ENCODE data around the gene LENEP. TPM values are rescaled to one million over a fixed set of nuclear protein-coding genes. Genes with fewer than 3 reads are reported as not detected.
A peak's percentile ranks its signal among the peaks of the same experiment; 100 is the strongest.

The LENEP gene
- total RNA-seq, 2 experiments from 2014 or later, result not detected

- ChIA-PET CTCF (interaction anchor here (0.8 to 5.6 kb wide), 4 partner anchors 9 to 53 kb away, joined by 3 to 40 read pairs (median 4); partner anchors contain the start of genes CKS1B and PBXIP1), POLR2A (interaction anchor here (0.8 to 1.0 kb wide), 3 partner anchors 9 to 52 kb away, joined by 3 to 5 read pairs (median 3); partner anchors contain the start of gene PBXIP1)
- Mint-ChIP-seq H3K9me3 (no peaks in the 10 kb centered on the region), H3K27me3 (no peaks in the 10 kb centered on the region), H3K36me3 (ENCODE audit: low read depth) (peaks cover 76% of the 10 kb centered on the region), H3K27ac (peak overlapping the region; percentile 14), H3K4me1 (ENCODE audit: low read depth) (peaks cover 25% of the 10 kb centered on the region), H3K4me3 (peak overlapping the region; percentile 25)
- Histone ChIP-seq H3K4me1 (ENCODE audit: insufficient read depth, low read length) (peaks cover 47% of the 10 kb centered on the region), H3K27ac (ENCODE audit: low read depth in 1 of 2, low read length in 2 of 2) (no peak overlapping the region), H3K9me3 (ENCODE audit: control insufficient read depth in 1 of 2, insufficient read depth in 1 of 2, low read length in 2 of 2) (no peaks in the 10 kb centered on the region), H3K36me3 (ENCODE audit: insufficient read depth, low read length) (peaks cover 64% of the 10 kb centered on the region), H3K27me3 (ENCODE audit: control insufficient read depth in 1 of 2, insufficient read depth in 2 of 2, low read length in 2 of 2) (no peaks in the 10 kb centered on the region), H3K4me3 (ENCODE audit: low read length) (no peak overlapping the region)
- no peak for TF ChIP-seq CTCF (IDR thresholded peaks at IDR 0.05)
- no peak for DNase-seq
- intact Hi-C loops (cut with DNase I, micrococcal nuclease), result loop anchor here in 1 of 2 experiments (5.0 kb wide), 1 partner anchor 98 kb away; the partner anchor contains the start of gene EFNA4
- ATAC-seq (ENCODE audit: poor library complexity), result no peak
Measured at GRCh38 chr1:154964359-154964758, 29.0 kb upstream of the LENEP start.

GRCh38 chr1:154966111-154966510 is 27.3 kb upstream of the LENEP start:
- no peaks in the 10 kb centered on the region for H3K27me3 ChIP-seq (ENCODE audit: control insufficient read depth in 1 of 2, insufficient read depth in 2 of 2, low read length in 2 of 2)
- H3K9me3 ChIP-seq (ENCODE audit: control insufficient read depth in 1 of 2, insufficient read depth in 1 of 2, low read length in 2 of 2), result no peaks in the 10 kb centered on the region
- no peak overlapping the region for H3K4me3 Mint-ChIP-seq
- H3K27me3 Mint-ChIP-seq, result no peaks in the 10 kb centered on the region
- ATAC-seq (ENCODE audit: poor library complexity), result no peak
- H3K4me3 ChIP-seq (ENCODE audit: low read length), result no peak overlapping the region
- no peak overlapping the region for H3K27ac ChIP-seq (ENCODE audit: low read depth in 1 of 2, low read length in 2 of 2)
- intact Hi-C loops (cut with DNase I, micrococcal nuclease), result no loop called here
- peaks cover 25% of the 10 kb centered on the region for H3K4me1 Mint-ChIP-seq (ENCODE audit: low read depth)
- H3K9me3 Mint-ChIP-seq, result no peaks in the 10 kb centered on the region
- H3K4me1 ChIP-seq (ENCODE audit: insufficient read depth, low read length), result peaks cover 44% of the 10 kb centered on the region
- peaks cover 73% of the 10 kb centered on the region for H3K36me3 Mint-ChIP-seq (ENCODE audit: low read depth)
- CTCF ChIA-PET, result no interaction called here
- no peak overlapping the region for H3K27ac Mint-ChIP-seq
- peaks cover 71% of the 10 kb centered on the region for H3K36me3 ChIP-seq (ENCODE audit: insufficient read depth, low read length)
- POLR2A ChIA-PET, result interaction anchor here (1.4 kb wide), 1 partner anchor 10 kb away, joined by 6 read pairs; the partner anchor contains the start of gene PBXIP1
- no peak for TF ChIP-seq CTCF (IDR thresholded peaks at IDR 0.05)
- no peak for DNase-seq

GRCh38 chr1:154967331-154967950 is 25.9 kb upstream of the LENEP start:
- H3K27ac Mint-ChIP-seq, result peak overlapping the region; percentile 70
- no peak overlapping the region for H3K4me3 ChIP-seq (ENCODE audit: low read length)
- CTCF ChIA-PET, result no interaction called here
- intact Hi-C loops (cut with DNase I, micrococcal nuclease), result no loop called here
- DNase-seq (no peak), ATAC-seq (ENCODE audit: poor library complexity) (no peak)
- no peaks in the 10 kb centered on the region for H3K27me3 ChIP-seq (ENCODE audit: control insufficient read depth in 1 of 2, insufficient read depth in 2 of 2, low read length in 2 of 2)
- H3K4me1 Mint-ChIP-seq (ENCODE audit: low read depth), result peaks cover 28% of the 10 kb centered on the region
- H3K27ac ChIP-seq (ENCODE audit: low read depth in 1 of 2, low read length in 2 of 2), result no peak overlapping the region
- peak overlapping the region; percentile 34 for H3K4me3 Mint-ChIP-seq
- peaks cover 69% of the 10 kb centered on the region for H3K36me3 Mint-ChIP-seq (ENCODE audit: low read depth)
- TF ChIP-seq CTCF (IDR thresholded peaks at IDR 0.05), result no peak
- H3K4me1 ChIP-seq (ENCODE audit: insufficient read depth, low read length), result peaks cover 51% of the 10 kb centered on the region
- no peaks in the 10 kb centered on the region for H3K9me3 ChIP-seq (ENCODE audit: control insufficient read depth in 1 of 2, insufficient read depth in 1 of 2, low read length in 2 of 2)
- H3K27me3 Mint-ChIP-seq, result no peaks in the 10 kb centered on the region
- POLR2A ChIA-PET, result interaction anchor here (1.0 kb wide), 1 partner anchor 49 kb away, joined by 3 read pairs; no protein-coding TSS in a partner anchor
- H3K9me3 Mint-ChIP-seq, result no peaks in the 10 kb centered on the region
- peaks cover 75% of the 10 kb centered on the region for H3K36me3 ChIP-seq (ENCODE audit: insufficient read depth, low read length)

Measured in CD4-positive, alpha-beta T cell (primary cell).